Lung (tissue), 12 donors: Measurements from ENCODE around the gene KCNQ4. TPM values are rescaled to one million over a fixed set of nuclear protein-coding genes. Genes with fewer than 3 reads are reported as not detected.

ENCODE experiments used
- ATAC-seq: fragments of 200-7000 bp; cut with Tn5 transposase; one replicate; pipeline ENCODE4 v1.9.1; 2020; ENCODE audit warnings: moderate number of reproducible peaks; ENCODE audit not compliant: insufficient read depth, low FRiP score
- DNase-seq, 3 donors: peaks; one replicate each; pipeline ENCODE4 v3.0.0-alpha.2; 2013 to 2017
- H3K27ac ChIP-seq, 2 donors: one replicate each; pipeline ENCODE4 v1.5.1; 2013; ENCODE audit warnings: mild to moderate bottlenecking in 2 of 2, moderate library complexity in 2 of 2, control low read depth in 1 of 2, inconsistent platforms in 1 of 2, low read depth in 1 of 2, low read length in 1 of 2
- H3K27me3 ChIP-seq, 3 donors: one replicate each; pipeline ENCODE4 v1.5.1; 2013; ENCODE audit warnings: low read length in 2 of 3; ENCODE audit not compliant: control insufficient read depth in 3 of 3, insufficient read depth in 3 of 3
- H3K36me3 ChIP-seq, 4 donors: one replicate each; pipeline ENCODE4 v1.5.1; 2013; ENCODE audit warnings: low read length in 4 of 4, mild to moderate bottlenecking in 1 of 4, moderate library complexity in 1 of 4; ENCODE audit not compliant: control insufficient read depth in 4 of 4, insufficient read depth in 4 of 4
- H3K4me1 ChIP-seq, 5 donors: one replicate each; pipeline ENCODE4 v1.5.1; 2013; ENCODE audit warnings: low read length in 5 of 5, mild to moderate bottlenecking in 2 of 5, moderate library complexity in 1 of 5; ENCODE audit not compliant: control insufficient read depth in 5 of 5, insufficient read depth in 5 of 5
- H3K4me3 ChIP-seq: one replicate; pipeline ENCODE4 v1.5.1; 2013; ENCODE audit warnings: mild to moderate bottlenecking, control low read depth, moderate library complexity
- H3K9ac ChIP-seq, 2 donors: one replicate each; pipeline ENCODE4 v1.5.1; 2013; ENCODE audit warnings: low read length in 2 of 2, control low read depth in 1 of 2; ENCODE audit not compliant: insufficient read depth in 1 of 2
- H3K9me3 ChIP-seq, 4 donors: one replicate each; pipeline ENCODE4 v1.5.1; 2013; ENCODE audit warnings: low read length in 3 of 4, mild to moderate bottlenecking in 1 of 4, moderate library complexity in 1 of 4; ENCODE audit not compliant: control insufficient read depth in 4 of 4, insufficient read depth in 3 of 4
- WGBS, 2 donors: extraction: QIAGEN DNeasy Blood & Tissue Kit; methylation state at CpG; one replicate each; pipeline ENCODE4 v1.1.7; 2013; 5-methylcytosine and 5-hydroxymethylcytosine counted together
- polyA plus RNA-seq, 2 donors: library from polyadenylated mRNA; stranded (reverse); fragments of 200-250 nt; gene quantifications; one replicate each; pipeline ENCODE4 v1.2.1, GENCODE V29; 2013
- total RNA-seq, 2 donors: library from RNA; depleted of rRNA in 1 of 2; stranded (reverse); fragments of >200 nt in 1 of 2; gene quantifications; one replicate each; pipeline ENCODE4 v1.2.1, GENCODE V29; 2014 to 2021
- TF ChIP-seq, protein P1 (sequence below): IDR thresholded peaks from 2 replicates; pipeline ENCODE4 v1.5.1; 2012; ENCODE audit warnings: mild to moderate bottlenecking; ENCODE audit errors: control extremely low read depth, extremely low read depth
- donor health status: control.
- donor health status: control.
- donor health status: Bipolar disorder and iron deficiency.
- donor health status: healthy.
- donor health status: DM: yes; HTN: yes; CAD: no.

Gene KCNQ4
- total and polyA plus RNA-seq, 4 donors = 0.54 to 0.98 (median 0.59) TPM

GRCh38 chr1:40877698-40878097 lies 94.1 kb downstream of the KCNQ4 start:
- Histone ChIP-seq H3K4me1 (peaks cover 0 to 15% (median 7%) of the 10 kb centered on the region in 5 donors), H3K4me3 (no peak overlapping the region), H3K27ac (peak overlapping the region in 1 of 2 donors; percentile 64), H3K36me3 (no peaks in the 10 kb centered on the region), H3K9ac (no peak overlapping the region), H3K27me3 (no peaks in the 10 kb centered on the region), H3K9me3 (peaks cover 0 to 5% (median 2%) of the 10 kb centered on the region in 4 donors)
- TF ChIP-seq, protein P1, sequence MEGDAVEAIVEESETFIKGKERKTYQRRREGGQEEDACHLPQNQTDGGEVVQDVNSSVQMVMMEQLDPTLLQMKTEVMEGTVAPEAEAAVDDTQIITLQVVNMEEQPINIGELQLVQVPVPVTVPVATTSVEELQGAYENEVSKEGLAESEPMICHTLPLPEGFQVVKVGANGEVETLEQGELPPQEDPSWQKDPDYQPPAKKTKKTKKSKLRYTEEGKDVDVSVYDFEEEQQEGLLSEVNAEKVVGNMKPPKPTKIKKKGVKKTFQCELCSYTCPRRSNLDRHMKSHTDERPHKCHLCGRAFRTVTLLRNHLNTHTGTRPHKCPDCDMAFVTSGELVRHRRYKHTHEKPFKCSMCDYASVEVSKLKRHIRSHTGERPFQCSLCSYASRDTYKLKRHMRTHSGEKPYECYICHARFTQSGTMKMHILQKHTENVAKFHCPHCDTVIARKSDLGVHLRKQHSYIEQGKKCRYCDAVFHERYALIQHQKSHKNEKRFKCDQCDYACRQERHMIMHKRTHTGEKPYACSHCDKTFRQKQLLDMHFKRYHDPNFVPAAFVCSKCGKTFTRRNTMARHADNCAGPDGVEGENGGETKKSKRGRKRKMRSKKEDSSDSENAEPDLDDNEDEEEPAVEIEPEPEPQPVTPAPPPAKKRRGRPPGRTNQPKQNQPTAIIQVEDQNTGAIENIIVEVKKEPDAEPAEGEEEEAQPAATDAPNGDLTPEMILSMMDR = no peak
- ATAC-seq (no peak), DNase-seq (peak; percentile 29 to 51 (median 47))
- 20 to 31% methylated on average over 4 of the region's 4 CpGs for WGBS, 2 donors

GRCh38 chr1:40878906-40879305 lies 95.3 kb downstream of the KCNQ4 start:
- peaks cover 0 to 9% (median 3%) of the 10 kb centered on the region in 3 donors for H3K27me3 ChIP-seq
- H3K9ac ChIP-seq = no peak overlapping the region
- no peak overlapping the region for H3K27ac ChIP-seq
- DNase-seq (no peak), ATAC-seq (no peak)
- H3K4me1 ChIP-seq = peaks cover 0 to 12% (median 9%) of the 10 kb centered on the region in 5 donors
- H3K4me3 ChIP-seq = no peak overlapping the region
- no peaks in the 10 kb centered on the region for H3K36me3 ChIP-seq
- H3K9me3 ChIP-seq = peaks cover 0 to 5% (median 1%) of the 10 kb centered on the region in 4 donors
- WGBS, 2 donors = 94 to 97% methylated on average over 2 of the region's 2 CpGs
- TF ChIP-seq, protein P1 = no peak

DNA sequence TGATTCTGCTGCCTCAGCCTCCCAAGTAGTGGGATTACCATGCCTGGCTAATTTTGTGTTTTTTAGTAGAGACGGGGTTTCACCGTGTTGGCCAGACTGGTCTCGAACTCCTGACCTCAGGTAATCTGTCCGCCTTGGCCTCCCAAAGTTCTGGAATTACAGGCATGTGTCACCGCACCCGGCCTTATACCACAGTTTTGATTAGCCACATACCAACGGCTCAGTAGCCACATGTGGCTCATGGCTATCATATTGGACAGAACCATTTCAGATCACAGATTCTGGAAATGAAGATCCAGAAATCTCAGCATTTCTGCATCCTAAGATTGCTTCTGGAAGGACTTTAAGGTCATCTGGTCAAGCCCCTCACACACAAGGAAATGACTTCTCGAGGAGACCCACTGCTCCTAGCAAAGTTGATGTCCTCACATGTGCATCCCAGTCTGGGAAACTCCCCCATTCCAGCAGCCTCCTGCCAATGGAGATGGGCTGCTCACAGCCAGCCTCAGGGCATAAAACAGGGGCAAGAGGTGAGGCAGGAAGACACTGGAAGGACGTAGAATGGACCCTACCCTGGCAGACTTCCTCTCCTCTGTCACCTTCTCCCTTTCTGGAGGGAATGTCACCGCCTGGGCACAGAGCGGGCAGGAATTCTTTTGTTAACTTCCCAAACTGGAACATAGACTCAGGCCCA lies 96.0 kb downstream of the KCNQ4 start:
- Histone ChIP-seq H3K36me3 (no peaks in the 10 kb centered on the region), H3K4me1 (peaks cover 0 to 11% (median 10%) of the 10 kb centered on the region in 5 donors), H3K9me3 (peaks cover 0 to 5% (median 1%) of the 10 kb centered on the region in 4 donors), H3K27ac (peak overlapping the region in 1 of 2 donors; percentile 10), H3K9ac (no peak overlapping the region), H3K4me3 (no peak overlapping the region), H3K27me3 (peaks cover 0 to 11% (median 7%) of the 10 kb centered on the region in 3 donors)
- TF ChIP-seq, protein P1 = no peak
- 88 to 93% methylated on average over 11 of the region's 11 CpGs for WGBS, 2 donors
- DNase-seq (no peak), ATAC-seq (no peak)
